ENCODE measurements around the gene GAGE12C. TPM values are rescaled to one million over a fixed set of nuclear protein-coding genes. Genes with fewer than 3 reads are reported as not detected.
"Not testable (repeated sequence)": the region's sequence is repeated elsewhere in the genome, so short reads cannot be mapped to it uniquely, and the experiment has no call there.

Gene GAGE12C
- total RNA-seq, 1 donor from 2014 or later = not detected

GRCh38 chrX:49570100-49570499 lies 38.1 kb downstream of the GAGE12C start, which contains the start of gene GAGE12G:
Gene GAGE12G, plus strand, starts transcription at chrX:49570400. Its CDS starts 1,155 bp downstream, at chrX:49571555.
- not testable (repeated sequence) for H2AFZ ChIP-seq (ENCODE audit: low read depth, low read length); H3K36me3 ChIP-seq (ENCODE audit: insufficient read depth, low read length); H3K79me2 ChIP-seq (ENCODE audit: insufficient read depth, low read length); H3K27me3 ChIP-seq (ENCODE audit: insufficient read depth, low read length); H3K27me3 Mint-ChIP-seq (ENCODE audit: low read depth, unreplicated experiment); FAIRE-seq; H3K9me3 ChIP-seq (ENCODE audit: insufficient read depth, low read depth, low read length); H3K4me1 ChIP-seq (ENCODE audit: insufficient read depth, low read length); H3K4me2 ChIP-seq (ENCODE audit: low read length); H3K27ac ChIP-seq (ENCODE audit: low read depth, low read length); H4K20me1 ChIP-seq (ENCODE audit: insufficient read depth, low read length); H3K4me1 Mint-ChIP-seq (ENCODE audit: low read depth, unreplicated experiment); H3K9me3 Mint-ChIP-seq (ENCODE audit: unreplicated experiment); H3K9ac ChIP-seq (ENCODE audit: low read length); H3K36me3 Mint-ChIP-seq (ENCODE audit: low read depth, unreplicated experiment); DNase-seq (ENCODE audit: low read depth); H3K27ac Mint-ChIP-seq (ENCODE audit: unreplicated experiment); H3K4me3 ChIP-seq (ENCODE audit: insufficient read depth, low read depth, low read length); H3K4me3 Mint-ChIP-seq (ENCODE audit: unreplicated experiment)

- H3K27ac ChIP-seq (ENCODE audit: low read depth, low read length); H3K4me1 Mint-ChIP-seq (ENCODE audit: low read depth, unreplicated experiment); H3K4me3 Mint-ChIP-seq (ENCODE audit: unreplicated experiment); H2AFZ ChIP-seq (ENCODE audit: low read depth, low read length); H4K20me1 ChIP-seq (ENCODE audit: insufficient read depth, low read length); H3K36me3 ChIP-seq (ENCODE audit: insufficient read depth, low read length); H3K27me3 Mint-ChIP-seq (ENCODE audit: low read depth, unreplicated experiment); H3K9me3 Mint-ChIP-seq (ENCODE audit: unreplicated experiment); H3K36me3 Mint-ChIP-seq (ENCODE audit: low read depth, unreplicated experiment); H3K4me3 ChIP-seq (ENCODE audit: insufficient read depth, low read depth, low read length); H3K27me3 ChIP-seq (ENCODE audit: insufficient read depth, low read length); DNase-seq (ENCODE audit: low read depth); H3K9me3 ChIP-seq (ENCODE audit: insufficient read depth, low read depth, low read length); FAIRE-seq; H3K79me2 ChIP-seq (ENCODE audit: insufficient read depth, low read length); H3K9ac ChIP-seq (ENCODE audit: low read length); H3K4me1 ChIP-seq (ENCODE audit: insufficient read depth, low read length); H3K27ac Mint-ChIP-seq (ENCODE audit: unreplicated experiment); H3K4me2 ChIP-seq (ENCODE audit: low read length): not testable (repeated sequence)
Observed at GRCh38 chrX:49579649-49580048, 47.7 kb downstream of the GAGE12C start, which contains the start of gene GAGE12H. Gene GAGE12H, plus strand, starts transcription at chrX:49579949. Its CDS starts 1,155 bp downstream, at chrX:49581104.

Other genes starting within 250 kb of the GAGE12C start
- not detected in 2 replicates for gene GAGE10, start 228.5 kb upstream of the GAGE12C start, total RNA-seq
- not detected in 2 replicates for gene GAGE12J, start 210.1 kb upstream of the GAGE12C start, total RNA-seq
- not detected in 2 replicates for gene GAGE13, start 200.6 kb upstream of the GAGE12C start, total RNA-seq
- not detected in 2 replicates for gene GAGE12D, start 9.6 kb downstream of the GAGE12C start, total RNA-seq
- not detected in 2 replicates for gene GAGE12E, start 19.1 kb downstream of the GAGE12C start, total RNA-seq
- not detected in 2 replicates for gene GAGE12F, start 28.7 kb downstream of the GAGE12C start, total RNA-seq
- not detected in 2 replicates for gene GAGE12G, start 38.2 kb downstream of the GAGE12C start, total RNA-seq
- not detected in 2 replicates for gene GAGE12H, start 47.8 kb downstream of the GAGE12C start, total RNA-seq
- not detected in 2 replicates for gene GAGE2A, start 57.3 kb downstream of the GAGE12C start, total RNA-seq
- not detected in 2 replicates for gene GAGE1, start 66.8 kb downstream of the GAGE12C start, total RNA-seq
- not detected in 2 replicates for gene PAGE1, start 163.8 kb downstream of the GAGE12C start, total RNA-seq